HUES64 (cell line): ENCODE data around the gene DTNBP1.

Source experiments
- H3K27ac ChIP-seq: 2 replicates; pipeline ENCODE4 v1.7.0; 2013; ENCODE audit warnings: low read depth, low read length, inconsistent platforms
- H3K27me3 ChIP-seq: 2 replicates; pipeline ENCODE4 v1.6.1; 2013; ENCODE audit warnings: mild to moderate bottlenecking, low read length; ENCODE audit not compliant: insufficient read depth
- H3K36me3 ChIP-seq: 2 replicates; pipeline ENCODE4 v1.6.1; 2013; ENCODE audit warnings: mild to moderate bottlenecking, low read length; ENCODE audit not compliant: insufficient read depth
- H3K4me1 ChIP-seq: 2 replicates; pipeline ENCODE4 v1.6.1; 2013; ENCODE audit warnings: mild to moderate bottlenecking, low read length, moderate library complexity; ENCODE audit not compliant: insufficient read depth
- H3K4me3 ChIP-seq: 2 replicates; pipeline ENCODE4 v1.5.1; 2013; ENCODE audit warnings: mild to moderate bottlenecking, low read length, moderate library complexity
- H3K9ac ChIP-seq: 2 replicates; pipeline ENCODE4 v1.6.1; 2013; ENCODE audit warnings: mild to moderate bottlenecking, low read depth, low read length
- H3K9me3 ChIP-seq: 2 replicates; pipeline ENCODE4 v1.6.1; 2013; ENCODE audit warnings: low read depth, low read length; ENCODE audit not compliant: insufficient read depth
- WGBS: fragments of 150-250, 120-280 bp; methylation state at CpG from one replicate; pipeline ENCODE4 v1.1.7; 2013; ENCODE audit warnings: missing lambda C conversion rate; 5-methylcytosine and 5-hydroxymethylcytosine counted together

DTNBP1 gene

DNA sequence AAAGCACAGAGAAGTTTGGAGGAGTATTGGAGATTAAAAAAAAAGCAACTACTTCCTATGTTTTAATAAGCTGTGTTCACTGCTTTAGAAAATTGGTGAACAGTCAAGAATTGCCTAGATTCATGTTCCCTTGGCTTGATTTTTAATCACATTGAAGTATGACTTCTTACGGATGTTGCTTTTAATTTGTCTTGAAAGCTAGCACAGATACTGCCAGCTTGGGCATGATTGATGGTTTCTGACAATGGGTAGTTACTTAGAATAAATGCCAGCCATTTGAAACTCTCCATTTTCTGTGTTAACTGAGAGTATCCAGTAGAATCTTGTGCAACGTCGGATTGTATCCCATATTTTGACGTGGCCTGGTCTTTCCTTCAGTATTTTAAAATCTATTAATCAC, 178.0 kb downstream of the DTNBP1 start:
- H3K4me3 ChIP-seq, result no peak overlapping the region
- H3K9ac ChIP-seq, result no peak overlapping the region
- H3K27me3 ChIP-seq, result no peaks in the 10 kb centered on the region
- 90% methylated on average over 4 of the region's 4 CpGs for WGBS
- H3K36me3 ChIP-seq, result peaks cover 35% of the 10 kb centered on the region
- H3K4me1 ChIP-seq, result peaks cover 55% of the 10 kb centered on the region
- H3K9me3 ChIP-seq, result no peaks in the 10 kb centered on the region
- no peak overlapping the region for H3K27ac ChIP-seq

DNA sequence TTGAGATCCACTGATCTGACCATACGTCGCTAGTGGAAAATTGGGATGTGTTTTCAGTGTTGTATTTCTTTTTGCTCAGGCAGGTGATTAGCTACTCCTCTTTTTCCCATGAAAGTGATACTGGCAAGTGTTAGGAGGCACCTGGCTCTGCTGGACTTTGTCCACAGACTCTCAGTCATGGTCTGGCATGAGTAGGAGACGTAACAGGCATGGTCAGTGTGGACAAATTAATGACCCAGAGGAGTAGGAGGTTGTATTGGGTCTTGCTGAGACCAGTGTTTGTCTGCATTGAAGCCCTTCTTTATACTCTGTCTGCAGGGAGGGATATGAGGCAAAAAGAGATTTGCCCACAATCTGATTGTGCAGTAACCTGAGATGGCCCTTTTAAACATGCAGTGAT, 178.7 kb downstream of the DTNBP1 start:
- H3K27ac ChIP-seq, result no peak overlapping the region
- H3K4me3 ChIP-seq, result no peak overlapping the region
- no peaks in the 10 kb centered on the region for H3K9me3 ChIP-seq
- WGBS, result over 99% methylated on average over 3 of the region's 3 CpGs
- H3K36me3 ChIP-seq, result peaks cover 28% of the 10 kb centered on the region
- no peaks in the 10 kb centered on the region for H3K27me3 ChIP-seq
- H3K4me1 ChIP-seq, result peaks cover 58% of the 10 kb centered on the region
- H3K9ac ChIP-seq, result no peak overlapping the region

DNA sequence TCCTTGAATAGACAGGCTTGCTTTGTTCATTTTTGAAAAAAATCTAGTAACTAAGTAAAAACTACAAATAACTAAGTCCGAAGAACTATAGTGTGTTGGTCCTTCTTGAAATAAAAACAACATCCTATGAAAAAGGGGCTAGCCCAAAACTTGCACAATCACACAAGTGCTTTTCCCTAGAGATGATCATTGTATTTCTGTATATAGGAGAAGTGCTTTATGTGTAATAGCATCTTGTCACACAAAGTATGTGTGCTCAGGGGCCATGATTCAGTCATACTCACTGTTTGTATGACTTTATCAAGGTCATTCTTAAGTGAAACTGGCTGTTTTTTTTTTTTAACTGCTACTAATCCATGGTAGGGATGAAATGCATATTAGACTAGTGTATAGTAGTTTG, 179.8 kb downstream of the DTNBP1 start:
- Histone ChIP-seq H3K27me3 (no peaks in the 10 kb centered on the region), H3K4me1 (peaks cover 66% of the 10 kb centered on the region), H3K36me3 (peaks cover 18% of the 10 kb centered on the region), H3K9ac (no peak overlapping the region), H3K4me3 (no peak overlapping the region), H3K27ac (no peak overlapping the region), H3K9me3 (no peaks in the 10 kb centered on the region)
- no CpG with 5 or more reads among the region's 1 CpG for WGBS

DNA sequence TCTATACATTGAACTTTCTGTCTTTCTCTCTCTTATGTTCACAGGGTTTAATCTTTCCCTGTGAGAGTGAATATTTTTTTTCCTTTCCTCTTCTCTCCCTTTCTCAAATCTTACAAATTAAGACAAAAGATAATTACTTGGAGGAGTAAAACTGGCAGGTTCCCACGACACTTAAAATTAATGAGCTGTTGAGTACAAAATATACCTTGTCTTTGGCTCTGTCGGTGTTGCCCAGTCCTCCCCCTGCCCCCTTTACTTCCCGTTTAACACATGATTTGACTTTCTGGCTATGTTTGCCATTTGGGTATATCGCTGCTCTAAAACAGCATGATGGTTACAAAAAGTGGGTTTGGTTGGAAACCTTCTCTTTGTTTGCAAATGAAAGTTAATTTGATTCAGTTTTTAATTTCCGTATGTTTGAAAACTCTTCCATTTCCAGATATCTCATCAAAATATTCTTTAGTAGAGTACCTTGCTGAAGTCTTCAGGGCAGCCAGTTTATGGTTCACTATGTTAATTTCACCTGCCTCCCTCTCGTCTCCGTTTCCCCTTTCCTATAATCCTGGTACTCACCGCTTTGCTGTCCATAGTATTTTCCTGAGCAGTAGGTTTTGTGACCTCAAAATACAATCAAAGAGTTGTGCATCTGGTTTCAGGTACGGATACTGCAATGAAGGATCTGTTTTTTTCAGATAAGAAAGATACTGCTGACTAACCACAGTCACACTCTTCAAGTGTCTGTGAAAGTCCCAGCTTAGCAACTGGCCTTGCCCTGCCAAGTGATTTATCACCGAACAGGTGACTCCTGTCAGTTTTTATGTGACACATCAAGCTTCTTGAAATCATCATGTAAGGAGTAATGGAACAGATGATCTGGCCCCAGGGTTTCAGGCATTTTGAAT, 181.2 kb downstream of the DTNBP1 start:
- Histone ChIP-seq H3K36me3 (peaks cover 16% of the 10 kb centered on the region; the same call in 1 of the 2 replicates), H3K9ac (no peak overlapping the region), H3K27ac (no peak overlapping the region), H3K4me3 (no peak overlapping the region), H3K4me1 (peaks cover 77% of the 10 kb centered on the region), H3K9me3 (no peaks in the 10 kb centered on the region), H3K27me3 (no peaks in the 10 kb centered on the region)
- 90% methylated on average over 9 of the region's 10 CpGs for whole genome bisulfite sequencing

DNA sequence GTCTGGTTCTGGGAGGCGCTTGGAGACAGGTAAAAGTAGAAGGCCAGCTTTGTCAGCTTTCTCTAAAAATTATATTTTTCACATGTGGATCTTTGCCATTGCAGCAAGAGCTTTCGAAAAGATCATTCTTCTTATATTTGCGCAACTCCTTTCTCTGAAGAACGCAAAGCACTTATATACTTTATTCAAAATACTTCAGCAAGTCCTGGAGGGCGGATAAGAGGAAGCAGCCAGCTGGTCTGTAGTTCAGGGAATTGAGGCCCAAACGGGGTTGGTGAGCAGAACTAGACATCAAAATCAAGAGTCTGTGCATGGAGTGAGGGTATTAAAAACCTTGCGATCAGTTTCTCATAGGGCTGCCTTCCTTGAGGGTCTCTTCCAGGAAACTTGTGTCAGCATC, 182.3 kb downstream of the DTNBP1 start:
- Histone ChIP-seq H3K27ac (no peak overlapping the region), H3K27me3 (no peaks in the 10 kb centered on the region), H3K36me3 (peaks cover 21% of the 10 kb centered on the region), H3K9me3 (no peaks in the 10 kb centered on the region), H3K4me1 (peaks cover 85% of the 10 kb centered on the region), H3K4me3 (no peak overlapping the region), H3K9ac (no peak overlapping the region)
- 92% methylated on average over 6 of the region's 7 CpGs for WGBS

DNA sequence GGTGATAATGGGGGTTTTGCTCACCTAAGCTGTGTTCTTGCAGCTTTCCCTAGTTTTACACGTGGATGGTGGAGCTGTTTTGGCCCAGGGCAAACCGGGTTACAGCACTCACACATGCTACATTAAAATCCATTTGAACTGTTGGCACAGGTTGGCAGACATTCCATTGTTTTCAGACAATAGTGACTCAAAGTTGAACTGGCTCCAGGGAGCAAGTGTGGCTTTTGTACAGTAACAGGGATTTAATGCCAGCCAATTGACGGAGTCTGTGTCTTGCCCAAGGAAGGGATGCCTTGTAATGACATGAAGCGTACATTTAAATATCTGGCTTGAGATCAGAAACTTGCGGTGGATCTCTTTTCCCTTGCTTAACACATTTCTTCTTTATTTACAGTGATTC, 183.1 kb downstream of the DTNBP1 start:
- Histone ChIP-seq H3K9me3 (no peaks in the 10 kb centered on the region), H3K9ac (no peak overlapping the region), H3K27me3 (no peaks in the 10 kb centered on the region), H3K4me3 (no peak overlapping the region), H3K36me3 (peaks cover 29% of the 10 kb centered on the region), H3K4me1 (peaks cover 84% of the 10 kb centered on the region), H3K27ac (no peak overlapping the region)
- WGBS, result 92% methylated on average over 5 of the region's 5 CpGs

DNA sequence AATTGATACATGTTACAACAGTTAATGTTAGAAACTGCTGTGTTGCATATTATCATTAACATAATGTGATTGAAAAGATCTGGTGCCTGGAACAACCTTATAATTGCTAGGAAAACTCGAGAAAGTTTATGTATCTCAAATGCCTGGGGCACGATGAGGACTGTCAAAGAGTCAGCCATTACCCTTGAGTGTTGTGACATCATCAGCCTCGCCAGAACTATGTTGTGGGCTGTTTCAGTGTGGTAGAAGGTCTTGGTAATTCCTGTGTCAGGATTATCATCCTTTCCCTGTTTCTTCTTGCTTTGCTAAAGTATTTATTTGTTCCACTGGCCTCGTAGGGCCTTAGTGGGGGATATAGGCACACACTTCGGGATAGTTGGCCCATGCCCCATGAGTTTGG, 185.1 kb downstream of the DTNBP1 start:
- H3K4me1 ChIP-seq, result peaks cover 78% of the 10 kb centered on the region
- no peak overlapping the region for H3K9ac ChIP-seq
- 54% methylated on average over 5 of the region's 5 CpGs for WGBS
- peaks cover 48% of the 10 kb centered on the region for H3K36me3 ChIP-seq
- no peaks in the 10 kb centered on the region for H3K9me3 ChIP-seq
- no peak overlapping the region for H3K4me3 ChIP-seq
- H3K27me3 ChIP-seq, result no peaks in the 10 kb centered on the region
- no peak overlapping the region for H3K27ac ChIP-seq

DNA sequence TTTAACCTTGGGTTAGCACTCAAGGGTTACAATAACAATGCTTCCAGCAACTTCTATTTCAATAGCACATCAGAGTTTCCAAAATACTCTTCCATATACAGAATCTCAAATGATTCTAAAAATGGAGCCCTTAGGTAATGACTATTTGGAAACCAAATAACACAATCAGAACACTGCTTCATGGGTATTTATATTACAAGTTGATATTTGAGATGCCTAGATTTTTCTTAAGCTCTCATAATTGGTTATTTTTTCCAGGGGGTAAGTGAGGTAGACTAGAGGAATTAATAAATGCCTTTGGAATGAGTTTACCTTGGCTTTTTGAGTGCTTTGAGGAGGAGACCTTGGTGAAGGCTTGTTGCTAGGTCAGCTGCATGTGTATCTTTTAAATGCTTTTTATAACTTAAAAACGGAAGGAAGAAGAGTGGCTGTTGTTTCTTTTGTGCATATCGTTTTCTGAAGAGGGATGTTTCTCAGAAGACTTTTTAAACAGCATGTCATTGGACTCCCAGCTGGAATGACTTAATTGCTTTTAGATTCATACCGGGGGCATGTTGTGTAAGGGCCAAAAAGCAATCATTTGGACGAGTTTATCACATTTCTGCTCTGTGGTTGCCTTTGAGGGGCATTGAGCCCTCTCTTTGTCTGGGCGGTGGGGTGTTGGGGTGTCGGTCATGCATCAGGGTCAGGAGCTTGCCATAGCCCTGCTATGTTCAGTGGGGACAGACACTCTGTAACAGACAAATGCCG, 186.0 kb downstream of the DTNBP1 start:
- Histone ChIP-seq H3K4me1 (peaks cover 80% of the 10 kb centered on the region), H3K9me3 (no peaks in the 10 kb centered on the region), H3K36me3 (peaks cover 57% of the 10 kb centered on the region), H3K4me3 (no peak overlapping the region), H3K9ac (no peak overlapping the region), H3K27me3 (no peaks in the 10 kb centered on the region), H3K27ac (no peak overlapping the region)
- 81% methylated on average over 7 of the region's 7 CpGs for WGBS

DNA sequence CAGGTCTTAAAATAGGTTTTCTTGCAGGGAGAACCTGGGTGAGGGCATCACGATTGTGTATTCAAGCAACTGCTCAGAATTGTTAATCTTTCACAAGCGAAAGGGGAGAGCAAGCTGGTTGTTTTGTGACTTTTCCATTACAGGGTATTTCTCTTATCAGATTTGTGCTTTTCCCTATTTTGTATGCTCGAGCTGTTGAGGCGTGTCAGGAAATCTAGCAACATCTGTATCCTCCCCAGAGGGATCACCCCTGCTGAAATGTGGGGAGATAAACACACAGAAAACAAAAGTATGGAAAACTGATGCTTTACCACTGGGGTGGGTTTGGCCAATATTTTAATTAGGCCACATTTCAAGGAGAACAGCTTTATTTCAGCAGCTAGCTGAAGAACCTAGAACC, 187.0 kb downstream of the DTNBP1 start:
- WGBS, result 91% methylated on average over 4 of the region's 4 CpGs
- Histone ChIP-seq H3K27ac (no peak overlapping the region), H3K36me3 (peaks cover 66% of the 10 kb centered on the region)

DNA sequence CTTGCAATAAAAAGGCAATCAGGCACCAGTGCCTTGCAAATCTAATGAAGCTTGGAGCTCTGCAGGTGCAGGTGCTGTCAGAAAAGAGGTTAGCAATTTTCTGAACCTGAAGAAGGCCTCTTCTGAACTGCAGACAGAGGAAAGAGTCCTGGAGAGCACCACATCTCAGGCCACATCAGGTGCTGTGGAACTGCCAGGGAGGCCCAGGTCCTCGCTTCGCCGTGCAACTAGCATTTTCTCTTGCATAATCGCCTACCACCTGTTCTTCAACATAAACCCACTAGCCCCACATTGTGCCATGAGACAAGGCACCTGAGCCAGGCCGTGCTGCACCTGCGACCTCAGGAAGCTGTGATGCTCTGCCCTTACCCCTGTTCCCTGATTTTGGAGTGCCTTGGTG, 187.6 kb downstream of the DTNBP1 start:
- Histone ChIP-seq H3K9ac (no peak overlapping the region), H3K9me3 (no peaks in the 10 kb centered on the region), H3K27me3 (no peaks in the 10 kb centered on the region), H3K4me3 (no peak overlapping the region), H3K27ac (no peak overlapping the region), H3K36me3 (peaks cover 72% of the 10 kb centered on the region), H3K4me1 (peaks cover 69% of the 10 kb centered on the region)
- 80% methylated on average over 6 of the region's 6 CpGs for WGBS

More for the DNA sequence above, 187.0 kb downstream of the DTNBP1 start:
- H3K9ac ChIP-seq, result no peak overlapping the region
- H3K4me3 ChIP-seq, result no peak overlapping the region
- no peaks in the 10 kb centered on the region for H3K27me3 ChIP-seq
- H3K4me1 ChIP-seq, result peaks cover 75% of the 10 kb centered on the region
- H3K9me3 ChIP-seq, result no peaks in the 10 kb centered on the region

DNA sequence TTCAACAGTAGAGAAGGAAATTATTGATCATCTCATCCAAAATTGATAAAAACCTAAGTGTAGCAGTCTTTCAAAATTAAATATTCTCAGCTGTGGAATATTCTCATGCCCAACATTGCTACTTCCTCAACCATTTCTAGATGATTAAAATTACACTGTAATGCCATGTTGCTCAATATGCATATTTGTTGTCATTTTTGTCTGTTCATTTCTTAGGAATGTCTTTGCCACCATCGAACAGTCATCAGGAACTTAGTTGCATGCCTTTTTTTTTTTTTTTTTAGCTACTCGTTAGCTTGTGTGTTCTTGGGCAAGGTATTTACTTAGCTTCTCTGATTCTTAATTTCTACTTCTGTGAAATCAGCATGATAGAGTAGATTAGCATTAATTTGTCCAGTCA, 188.6 kb downstream of the DTNBP1 start:
- WGBS, result 100% methylated on average over 1 of the region's 2 CpGs
- Histone ChIP-seq H3K4me1 (peaks cover 58% of the 10 kb centered on the region), H3K9ac (no peak overlapping the region), H3K9me3 (no peaks in the 10 kb centered on the region), H3K27ac (no peak overlapping the region), H3K27me3 (no peaks in the 10 kb centered on the region), H3K4me3 (no peak overlapping the region), H3K36me3 (peaks cover 81% of the 10 kb centered on the region)
